GM12873 (cell line): ENCODE data around the gene KRTCAP2.

ENCODE experiments used
- CTCF ChIP-seq: IDR thresholded peaks from 2 replicates; pipeline ENCODE4 v1.5.1; 2012; ENCODE audit warnings: low read depth, mild to moderate bottlenecking, moderate library complexity, low read length, control low read depth; ENCODE audit not compliant: insufficient read depth; ENCODE audit errors: missing control alignments

KRTCAP2 gene

GRCh38 chr1:155172732-155173477, at the start of gene KRTCAP2:
Gene KRTCAP2, minus strand, starts transcription at chr1:155173304. Its CDS starts 80 bp downstream, at chr1:155173224.
- peak; percentile 99 for TF ChIP-seq CTCF

GRCh38 chr1:155219592-155220031, 46.5 kb upstream of the KRTCAP2 start:
- TF ChIP-seq CTCF = no peak

- TF ChIP-seq CTCF = no peak
Observed at GRCh38 chr1:155218854-155219591, 45.9 kb upstream of the KRTCAP2 start.

- no peak for TF ChIP-seq CTCF
Observed at GRCh38 chr1:155210314-155211104, 37.4 kb upstream of the KRTCAP2 start.

GRCh38 chr1:155209312-155209721, 36.2 kb upstream of the KRTCAP2 start:
- TF ChIP-seq CTCF = no peak

- no peak for TF ChIP-seq CTCF
Observed at GRCh38 chr1:155208541-155209311, 35.6 kb upstream of the KRTCAP2 start, which contains the start of gene MTX1. Gene MTX1, plus strand, starts transcription at chr1:155208695. Its CDS starts 110 bp downstream, at chr1:155208805.
